Limb (tissue), 2 donors: ENCODE measurements around the gene GPRASP3.
A peak's percentile ranks its signal among the peaks of the same experiment; 100 is the strongest.

Experiments used
- DNase-seq, 2 donors: peaks; one replicate each; pipeline ENCODE4 v3.0.0-alpha.2; 2016; ENCODE audit errors: extremely low spot score in 2 of 2

GPRASP3 gene

GRCh38 chrX:102765217-102765616 lies 44.7 kb downstream of the GPRASP3 start:
- DNase-seq: no peak

GRCh38 chrX:102765809-102766208 lies 45.3 kb downstream of the GPRASP3 start:
- no peak for DNase-seq

- no peak for DNase-seq
Measured at GRCh38 chrX:102767287-102767686, 46.7 kb downstream of the GPRASP3 start.

- DNase-seq: peak; percentile 65 to 86
Measured at GRCh38 chrX:102768987-102769761, 48.6 kb downstream of the GPRASP3 start.
